ENCODE data around the gene IRF2BPL. TPM values are rescaled to one million over a fixed set of nuclear protein-coding genes. Genes with fewer than 3 reads are reported as not detected.

The IRF2BPL gene
- total and polyA plus RNA-seq, 12 donors, result 6.5 to 104 (median 82.5) TPM

GRCh38 chr14:77011245-77011644 is 17.3 kb downstream of the IRF2BPL start:
- no peak overlapping the region for H3K4me3 ChIP-seq
- no peaks in the 10 kb centered on the region for H3K9me3 ChIP-seq (replicated peaks in 1 of 3)
- intact Hi-C loops (cut with DNase I), result loop anchor here in 1 of 2 donors (5.0 kb wide), 1 partner anchor 44 kb away; no protein-coding TSS in a partner anchor
- peaks cover 7 to 8% of the 10 kb centered on the region in 2 donors for H3K4me1 ChIP-seq (replicated peaks in 1 of 2)
- 90 to 99% (median 93%) methylated on average over 4 of the region's 4 CpGs for WGBS, 4 donors
- no peak for DNase-seq
- H3K27me3 ChIP-seq, result no peaks in the 10 kb centered on the region
- no peaks in the 10 kb centered on the region for H3K36me3 ChIP-seq (replicated peaks in 1 of 2)
- no peak overlapping the region for H3K27ac ChIP-seq
- TF ChIP-seq CTCF (IDR thresholded peaks at IDR 0.05), result no peak
- TF ChIP-seq POLR2A (IDR thresholded peaks at IDR 0.05), result no peak

GRCh38 chr14:77009014-77009413 is 19.5 kb downstream of the IRF2BPL start:
- TF ChIP-seq POLR2A (IDR thresholded peaks at IDR 0.05) (no peak), CTCF (IDR thresholded peaks at IDR 0.05) (no peak)
- Histone ChIP-seq H3K9me3 (replicated peaks in 1 of 3) (no peaks in the 10 kb centered on the region), H3K4me1 (replicated peaks in 1 of 2) (peaks cover 13% of the 10 kb centered on the region in 2 donors), H3K27ac (no peak overlapping the region), H3K27me3 (no peaks in the 10 kb centered on the region), H3K36me3 (replicated peaks in 1 of 2) (no peaks in the 10 kb centered on the region), H3K4me3 (no peak overlapping the region)
- no peak for DNase-seq
- 83 to 100% (median 94%) methylated on average over 3 of the region's 3 CpGs for WGBS, 4 donors
- intact Hi-C loops (cut with DNase I), result no loop called here

- no peaks in the 10 kb centered on the region for H3K27me3 ChIP-seq
- peak overlapping the region in 1 of 5 donors; percentile 59 for H3K27ac ChIP-seq
- H3K4me3 ChIP-seq, result no peak overlapping the region
- DNase-seq, result no peak
- intact Hi-C loops (cut with DNase I), result no loop called here
- no peaks in the 10 kb centered on the region for H3K36me3 ChIP-seq (replicated peaks in 1 of 2)
- 89 to 98% (median 94%) methylated on average over 4 of the region's 4 CpGs for WGBS, 4 donors
- H3K4me1 ChIP-seq (replicated peaks in 1 of 2), result peaks cover 13 to 14% of the 10 kb centered on the region in 2 donors
- no peaks in the 10 kb centered on the region for H3K9me3 ChIP-seq (replicated peaks in 1 of 3)
- no peak for TF ChIP-seq CTCF (IDR thresholded peaks at IDR 0.05)
- TF ChIP-seq POLR2A (IDR thresholded peaks at IDR 0.05), result no peak
Observed at GRCh38 chr14:77008541-77008940, 20.0 kb downstream of the IRF2BPL start.

GRCh38 chr14:77007975-77008421 is 20.5 kb downstream of the IRF2BPL start:
- TF ChIP-seq POLR2A (IDR thresholded peaks at IDR 0.05), result no peak
- TF ChIP-seq CTCF (IDR thresholded peaks at IDR 0.05), result no peak
- Histone ChIP-seq H3K36me3 (replicated peaks in 1 of 2) (no peaks in the 10 kb centered on the region), H3K27ac (peak overlapping the region in 2 of 5 donors; percentile 27 to 59), H3K27me3 (no peaks in the 10 kb centered on the region), H3K4me1 (replicated peaks in 1 of 2) (peaks cover 13 to 14% of the 10 kb centered on the region in 2 donors), H3K9me3 (replicated peaks in 1 of 3) (no peaks in the 10 kb centered on the region), H3K4me3 (no peak overlapping the region)
- DNase-seq, result peak; percentile 44 to 81 (median 67)
- 20 to 45% (median 33%) methylated on average over 2 to 3 of the region's 3 CpGs for WGBS, 4 donors
- intact Hi-C loops (cut with DNase I), result no loop called here

Data from adrenal gland (tissue), 12 donors.